Brain microvascular endothelial cell (primary cell): ENCODE measurements around the gene BMP2.

Experiments
- DNase-seq: peaks from one replicate; pipeline ENCODE4 v3.0.0-alpha.2; 2020
- H3K27ac ChIP-seq: fragments of 250-450 bp; sonication (Bioruptor Pico); 2 replicates; pipeline ENCODE4 v1.5.1; 2020; ENCODE audit warnings: mild to moderate bottlenecking, moderate library complexity
- H3K27me3 ChIP-seq: fragments of 250-450 bp; sonication (Bioruptor Pico); replicated peaks from 2 replicates; pipeline ENCODE4 v1.5.1; 2020; ENCODE audit warnings: mild to moderate bottlenecking
- H3K36me3 ChIP-seq: fragments of 250-450 bp; sonication (Bioruptor Pico); replicated peaks from 2 replicates; pipeline ENCODE4 v1.5.1; 2020; ENCODE audit warnings: mild to moderate bottlenecking
- H3K4me3 ChIP-seq: 2 replicates; pipeline ENCODE4 v1.5.1; 2011; ENCODE audit warnings: low read depth, mild to moderate bottlenecking, control low read depth, low read length, moderate library complexity
- in situ Hi-C: cut with HindIII; loops from 2 replicates; pipeline ENCODE4 v1.10.0; 2017; ENCODE audit warnings: low sequenced_read_pairs, low pct_ligation_motif_present
- TF ChIP-seq, protein P1 (sequence below): IDR thresholded peaks from 2 replicates; pipeline ENCODE4 v1.5.1; 2011; ENCODE audit warnings: low read depth, mild to moderate bottlenecking, moderate library complexity, low read length, control low read depth, inconsistent platforms; ENCODE audit errors: missing control alignments

Gene BMP2

GRCh38 chr20:6740096-6740495, 27.4 kb upstream of the BMP2 start:
- TF ChIP-seq, protein P1, sequence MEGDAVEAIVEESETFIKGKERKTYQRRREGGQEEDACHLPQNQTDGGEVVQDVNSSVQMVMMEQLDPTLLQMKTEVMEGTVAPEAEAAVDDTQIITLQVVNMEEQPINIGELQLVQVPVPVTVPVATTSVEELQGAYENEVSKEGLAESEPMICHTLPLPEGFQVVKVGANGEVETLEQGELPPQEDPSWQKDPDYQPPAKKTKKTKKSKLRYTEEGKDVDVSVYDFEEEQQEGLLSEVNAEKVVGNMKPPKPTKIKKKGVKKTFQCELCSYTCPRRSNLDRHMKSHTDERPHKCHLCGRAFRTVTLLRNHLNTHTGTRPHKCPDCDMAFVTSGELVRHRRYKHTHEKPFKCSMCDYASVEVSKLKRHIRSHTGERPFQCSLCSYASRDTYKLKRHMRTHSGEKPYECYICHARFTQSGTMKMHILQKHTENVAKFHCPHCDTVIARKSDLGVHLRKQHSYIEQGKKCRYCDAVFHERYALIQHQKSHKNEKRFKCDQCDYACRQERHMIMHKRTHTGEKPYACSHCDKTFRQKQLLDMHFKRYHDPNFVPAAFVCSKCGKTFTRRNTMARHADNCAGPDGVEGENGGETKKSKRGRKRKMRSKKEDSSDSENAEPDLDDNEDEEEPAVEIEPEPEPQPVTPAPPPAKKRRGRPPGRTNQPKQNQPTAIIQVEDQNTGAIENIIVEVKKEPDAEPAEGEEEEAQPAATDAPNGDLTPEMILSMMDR: no peak
- no peak overlapping the region for H3K27ac ChIP-seq
- H3K27me3 ChIP-seq: no peaks in the 10 kb centered on the region
- H3K4me3 ChIP-seq: no peak overlapping the region
- no peak for DNase-seq
- in situ Hi-C loops: no loop called here
- H3K36me3 ChIP-seq: no peaks in the 10 kb centered on the region

- H3K27ac ChIP-seq: no peak overlapping the region
- no peaks in the 10 kb centered on the region for H3K36me3 ChIP-seq
- TF ChIP-seq, protein P1: no peak
- H3K27me3 ChIP-seq: no peaks in the 10 kb centered on the region
- H3K4me3 ChIP-seq: no peak overlapping the region
- no peak for DNase-seq
- in situ Hi-C loops: no loop called here
Observed at GRCh38 chr20:6744180-6744579, 23.3 kb upstream of the BMP2 start.

DNA sequence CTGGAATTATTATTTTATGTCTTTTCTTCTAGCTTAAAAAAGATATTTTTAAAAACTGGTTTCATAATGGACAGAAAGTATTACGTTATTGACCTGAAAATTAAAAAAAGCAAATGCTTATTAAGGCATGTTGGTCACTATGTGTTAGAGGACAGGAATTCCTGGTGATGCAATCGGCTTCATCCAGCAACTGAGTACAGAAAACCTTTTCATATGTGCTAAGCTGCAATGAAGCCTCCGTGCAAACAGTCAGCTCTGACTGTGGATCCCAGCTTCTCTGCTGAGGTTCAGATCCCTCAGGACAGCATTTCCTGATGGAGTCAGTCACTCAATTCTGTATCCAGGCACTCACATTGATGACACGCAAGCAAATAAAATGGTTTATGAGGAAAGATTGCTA, 22.7 kb upstream of the BMP2 start:
- H3K36me3 ChIP-seq: no peaks in the 10 kb centered on the region
- H3K27me3 ChIP-seq: no peaks in the 10 kb centered on the region
- no peak overlapping the region for H3K27ac ChIP-seq
- no peak for DNase-seq
- H3K4me3 ChIP-seq: no peak overlapping the region
- in situ Hi-C loops: no loop called here
- TF ChIP-seq, protein P1: no peak

- Histone ChIP-seq H3K4me3 (no peak overlapping the region), H3K27me3 (no peaks in the 10 kb centered on the region), H3K36me3 (no peaks in the 10 kb centered on the region), H3K27ac (no peak overlapping the region)
- in situ Hi-C loops: no loop called here
- DNase-seq: peak; percentile 57
- TF ChIP-seq, protein P1: no peak
Observed at GRCh38 chr20:6746901-6747609, 20.4 kb upstream of the BMP2 start.

DNA sequence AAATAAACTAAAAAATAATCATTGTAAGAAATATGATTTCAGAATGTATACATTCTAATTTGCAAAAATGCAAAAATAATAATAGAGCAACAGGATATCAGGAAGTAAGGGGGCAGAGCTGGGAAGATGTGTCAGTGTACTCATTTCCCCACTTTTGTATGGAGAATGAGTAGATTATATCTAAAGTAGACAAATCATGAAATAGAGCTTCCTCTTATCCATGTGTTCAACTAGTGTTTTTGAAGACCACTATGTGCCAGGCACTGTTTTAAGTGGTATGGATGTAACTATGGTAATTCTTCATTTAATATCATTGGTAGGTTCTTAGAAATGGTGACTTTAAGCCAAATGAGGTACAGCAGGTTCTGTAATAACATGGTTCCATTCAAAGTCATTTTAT, 17.0 kb upstream of the BMP2 start:
- H3K27ac ChIP-seq: no peak overlapping the region
- DNase-seq: no peak
- H3K36me3 ChIP-seq: no peaks in the 10 kb centered on the region
- in situ Hi-C loops: no loop called here
- H3K4me3 ChIP-seq: no peak overlapping the region
- TF ChIP-seq, protein P1: no peak
- no peaks in the 10 kb centered on the region for H3K27me3 ChIP-seq
